ENCODE measurements around the gene LTBP3.
A peak's percentile ranks its signal among the peaks of the same experiment; 100 is the strongest.

Gene LTBP3

DNA sequence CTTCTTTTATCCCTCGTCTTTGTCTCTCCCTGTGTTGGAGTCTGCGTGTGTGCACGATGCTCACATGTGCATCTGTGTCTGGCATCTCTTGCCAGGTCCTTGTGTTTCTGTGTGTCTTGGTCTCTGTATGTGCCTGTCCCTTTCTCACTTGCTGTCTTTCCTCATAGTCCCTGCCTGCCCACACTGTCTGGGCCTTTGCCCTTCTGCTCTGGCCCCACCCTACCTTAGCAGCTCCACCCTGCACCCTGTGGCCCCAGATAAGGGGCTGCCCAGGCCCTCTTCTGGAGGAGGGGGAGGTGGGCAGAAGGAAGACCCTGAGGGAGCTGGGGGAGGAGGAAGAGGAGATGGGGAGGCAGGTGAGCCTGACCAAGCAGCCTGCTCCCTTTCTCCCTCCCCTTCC, 20.5 kb upstream of the LTBP3 start:
- Histone ChIP-seq H3K27ac (ENCODE audit: extremely low read depth, low read depth, low read length) (no peak overlapping the region), H3K9me3 (ENCODE audit: control insufficient read depth, insufficient read depth, low read depth, low read length) (no peaks in the 10 kb centered on the region), H3K4me3 (ENCODE audit: low read depth, low read length) (no peak overlapping the region), H3K4me1 (ENCODE audit: control insufficient read depth, insufficient read depth, low read length) (peaks cover 7% of the 10 kb centered on the region; the same call in 1 of the 2 replicates), H3K36me3 (ENCODE audit: control insufficient read depth in 2 of 2, insufficient read depth in 1 of 2, low read length in 2 of 2) (peaks cover 0 to 10% of the 10 kb centered on the region in 2 experiments; a peak in 1 of 3 replicates)
- POLR2A ChIA-PET: no interaction called here
- TF ChIP-seq ZNF596 (tag by site-specific recombination; IDR thresholded peaks at IDR 0.05) (no peak), ZNF239 (tag by site-specific recombination; IDR thresholded peaks at IDR 0.05) (no peak), ZNF211 (tag by site-specific recombination; IDR thresholded peaks at IDR 0.05; ENCODE audit: low read depth) (no peak), ZBTB1 (tag by site-specific recombination; IDR thresholded peaks at IDR 0.05) (no peak), ZNF791 (tag by site-specific recombination; IDR thresholded peaks at IDR 0.05) (no peak), ZSCAN18 (tag by site-specific recombination; IDR thresholded peaks at IDR 0.05) (no peak), ZNF112 (tag by site-specific recombination; IDR thresholded peaks at IDR 0.05) (no peak), GFI1B (tag by site-specific recombination; IDR thresholded peaks at IDR 0.05) (no peak), ZNF433 (tag by site-specific recombination; IDR thresholded peaks at IDR 0.05; ENCODE audit: low read depth) (no peak)
- CTCF ChIA-PET: interaction anchor here (0.7 to 3.5 kb wide), 2 partner anchors 10 to 55 kb away, joined by 6 to 28 read pairs; no protein-coding TSS in a partner anchor

- CTCF ChIA-PET: interaction anchor here (3.4 to 3.5 kb wide), 2 partner anchors 10 to 16 kb away, joined by 15 to 28 read pairs; no protein-coding TSS in a partner anchor
- no peak overlapping the region for H3K27ac ChIP-seq (ENCODE audit: extremely low read depth, low read depth, low read length)
- H3K4me1 ChIP-seq (ENCODE audit: control insufficient read depth, insufficient read depth, low read length): peaks cover 9% of the 10 kb centered on the region; the same call in 1 of the 2 replicates
- no peaks in the 10 kb centered on the region for H3K9me3 ChIP-seq (ENCODE audit: control insufficient read depth, insufficient read depth, low read depth, low read length)
- POLR2A ChIA-PET: interaction anchor here (1.3 kb wide), 1 partner anchor 9 kb away, joined by 3 read pairs; no protein-coding TSS in a partner anchor
- no peak for TF ChIP-seq ZNF221 (tag by site-specific recombination; IDR thresholded peaks at IDR 0.05; ENCODE audit: borderline replicate concordance)
- no peak for TF ChIP-seq ZNF561 (tag by site-specific recombination; IDR thresholded peaks at IDR 0.05; ENCODE audit: borderline replicate concordance)
- TF ChIP-seq ZNF354C (tag by site-specific recombination; IDR thresholded peaks at IDR 0.05; ENCODE audit: borderline replicate concordance, low read depth): no peak
- H3K4me3 ChIP-seq (ENCODE audit: low read depth, low read length): no peak overlapping the region
- H3K36me3 ChIP-seq (ENCODE audit: control insufficient read depth in 2 of 2, insufficient read depth in 1 of 2, low read length in 2 of 2): peaks cover 0 to 14% of the 10 kb centered on the region in 2 experiments; a peak in 1 of 3 replicates
Measured at GRCh38 chr11:65578134-65578533, 20.0 kb upstream of the LTBP3 start.

- ChIA-PET CTCF (interaction anchor here (3.4 to 3.5 kb wide), 2 partner anchors 11 to 16 kb away, joined by 15 to 28 read pairs; no protein-coding TSS in a partner anchor), POLR2A (interaction anchor here (0.9 to 1.3 kb wide), 2 partner anchors 9 to 17 kb away, joined by 3 read pairs; no protein-coding TSS in a partner anchor)
- no peaks in the 10 kb centered on the region for H3K9me3 ChIP-seq (ENCODE audit: control insufficient read depth, insufficient read depth, low read depth, low read length)
- H3K4me1 ChIP-seq (ENCODE audit: control insufficient read depth, insufficient read depth, low read length): peaks cover 9% of the 10 kb centered on the region; the same call in 1 of the 2 replicates
- TF ChIP-seq ZNF223 (tag by site-specific recombination; IDR thresholded peaks at IDR 0.05): peak; percentile 55; the same call in 1 of the 2 replicates
- TF ChIP-seq, protein P1, sequence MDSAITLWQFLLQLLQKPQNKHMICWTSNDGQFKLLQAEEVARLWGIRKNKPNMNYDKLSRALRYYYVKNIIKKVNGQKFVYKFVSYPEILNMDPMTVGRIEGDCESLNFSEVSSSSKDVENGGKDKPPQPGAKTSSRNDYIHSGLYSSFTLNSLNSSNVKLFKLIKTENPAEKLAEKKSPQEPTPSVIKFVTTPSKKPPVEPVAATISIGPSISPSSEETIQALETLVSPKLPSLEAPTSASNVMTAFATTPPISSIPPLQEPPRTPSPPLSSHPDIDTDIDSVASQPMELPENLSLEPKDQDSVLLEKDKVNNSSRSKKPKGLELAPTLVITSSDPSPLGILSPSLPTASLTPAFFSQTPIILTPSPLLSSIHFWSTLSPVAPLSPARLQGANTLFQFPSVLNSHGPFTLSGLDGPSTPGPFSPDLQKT (IDR thresholded peaks at IDR 0.05; ENCODE audit: borderline replicate concordance, low read depth, low read length): no peak
- H3K27ac ChIP-seq (ENCODE audit: extremely low read depth, low read depth, low read length): no peak overlapping the region
- H3K4me3 ChIP-seq (ENCODE audit: low read depth, low read length): no peak overlapping the region
- H3K36me3 ChIP-seq (ENCODE audit: control insufficient read depth in 2 of 2, insufficient read depth in 1 of 2, low read length in 2 of 2): peaks cover 0 to 14% of the 10 kb centered on the region in 2 experiments; a peak in 1 of 3 replicates
Measured at GRCh38 chr11:65577756-65578109, 19.6 kb upstream of the LTBP3 start.

Measured in HEK293 (cell line).